Fibroblast of lung (primary cell): Measurements from ENCODE around the gene MAPKAP1. TPM values are rescaled to one million over a fixed set of nuclear protein-coding genes. Genes with fewer than 3 reads are reported as not detected.

ENCODE experiments used
- DNase-seq, 2 donors: peaks; one replicate each; pipeline versions ENCODE4 v3.0.0 to v3.0.0-alpha.2; 2010; ENCODE audit warnings: low read depth in 2 of 2
- H2AFZ ChIP-seq: 2 replicates; pipeline ENCODE4 v1.5.1; 2012; ENCODE audit warnings: low read length, control low read depth, inconsistent platforms
- H3K27ac ChIP-seq: 2 replicates; pipeline ENCODE4 v1.5.1; 2011; ENCODE audit warnings: low read length, control low read depth; ENCODE audit not compliant: insufficient read depth
- H3K27me3 ChIP-seq: 2 replicates; pipeline ENCODE4 v1.5.1; 2011; ENCODE audit warnings: mild to moderate bottlenecking, low read length; ENCODE audit not compliant: control insufficient read depth, insufficient read depth
- H3K36me3 ChIP-seq: 2 replicates; pipeline ENCODE4 v1.5.1; 2011; ENCODE audit warnings: low read length; ENCODE audit not compliant: control insufficient read depth, insufficient read depth
- H3K4me1 ChIP-seq: 2 replicates; pipeline ENCODE4 v1.5.1; 2011; ENCODE audit warnings: low read length; ENCODE audit not compliant: control insufficient read depth, insufficient read depth; ENCODE audit errors: extremely low read depth
- H3K4me2 ChIP-seq: 2 replicates; pipeline ENCODE4 v1.5.1; 2011; ENCODE audit warnings: low read length, control low read depth; ENCODE audit not compliant: insufficient read depth; ENCODE audit errors: extremely low read depth
- H3K4me3 ChIP-seq, 4 experiments: fragments of 200-600 bp in 1 of 4; sonication (generic) in 1 of 4; replicated peaks in 1 of 4; 2 replicates each; pipeline ENCODE4 v1.5.1; 2011 to 2016; ENCODE audit warnings: low read length in 4 of 4, low read depth in 3 of 4, mild to moderate bottlenecking in 3 of 4, control low read depth in 2 of 4, inconsistent platforms in 1 of 4, mixed read lengths in 1 of 4; ENCODE audit not compliant: insufficient read depth in 1 of 4; ENCODE audit errors: control extremely low read depth in 1 of 4
- H3K79me2 ChIP-seq: 2 replicates; pipeline ENCODE4 v1.5.1; 2012; ENCODE audit warnings: mild to moderate bottlenecking, low read length, inconsistent platforms; ENCODE audit not compliant: control insufficient read depth, insufficient read depth
- H3K9ac ChIP-seq: 2 replicates; pipeline ENCODE4 v1.5.1; 2011; ENCODE audit warnings: mild to moderate bottlenecking, low read length, control low read depth; ENCODE audit not compliant: insufficient read depth
- H3K9me3 ChIP-seq: 2 replicates; pipeline ENCODE4 v1.5.1; 2012; ENCODE audit warnings: low read depth, low read length; ENCODE audit not compliant: control insufficient read depth, insufficient read depth
- H4K20me1 ChIP-seq: 2 replicates; pipeline ENCODE4 v1.5.1; 2011; ENCODE audit warnings: low read length; ENCODE audit not compliant: control insufficient read depth, insufficient read depth; ENCODE audit errors: extremely low read depth
- CTCF ChIP-seq, 2 donors: IDR thresholded peaks in 1 of 2; conservative IDR thresholded peaks in 1 of 2; 1 replicate in 1 of 2; 2 replicates in 1 of 2; pipeline ENCODE4 v1.5.1; 2011 to 2012; ENCODE audit warnings: low read length in 2 of 2, control low read depth in 1 of 2, inconsistent platforms in 1 of 2, low read depth in 1 of 2, mild to moderate bottlenecking in 1 of 2
- EZH2 ChIP-seq: IDR thresholded peaks from 2 replicates; pipeline ENCODE4 v1.5.1; 2012; ENCODE audit warnings: low read length, control low read depth, mild to moderate bottlenecking; ENCODE audit errors: missing control alignments
- polyA plus RNA-seq, 2 donors: library from polyadenylated mRNA; depleted of rRNA in 1 of 2; stranded (reverse) in 1 of 2; unstranded in 1 of 2; fragments of >200 nt; gene quantifications; 2 replicates each; pipeline ENCODE4 v1.2.1, GENCODE V29; 2011 to 2012; ENCODE audit warnings: missing spikeins in 1 of 2
- total RNA-seq: library from RNA; depleted of rRNA; stranded (reverse); fragments of >200 nt; gene quantifications from 2 replicates; pipeline ENCODE4 v1.2.1, GENCODE V29; 2014

The MAPKAP1 gene
- total and polyA plus RNA-seq, 2 donors (not counting 1 experiment from before 2014, with no cell fraction given), result 63.7 to 127 TPM

GRCh38 chr9:125513668-125514413, 193.2 kb downstream of the MAPKAP1 start:
- Histone ChIP-seq H3K9ac (no peak overlapping the region), H2AFZ (no peak overlapping the region), H3K36me3 (no peaks in the 10 kb centered on the region), H4K20me1 (no peaks in the 10 kb centered on the region), H3K27ac (peak overlapping the region; percentile 34), H3K79me2 (peaks cover 2% of the 10 kb centered on the region), H3K4me1 (peaks cover 14% of the 10 kb centered on the region), H3K4me2 (peak overlapping the region; percentile 75), H3K9me3 (no peaks in the 10 kb centered on the region), H3K27me3 (no peaks in the 10 kb centered on the region), H3K4me3 (peak overlapping the region; percentile 7 to 27 (median 14))
- DNase-seq, result peak; percentile 74 to 91
- TF ChIP-seq CTCF (conservative IDR thresholded peaks at IDR 0.05 in 1 of 2, IDR thresholded peaks at IDR 0.05 in 1 of 2; ENCODE audit: low read depth in 1 of 2, low read length in 2 of 2) (no peak), EZH2 (no peak)

GRCh38 chr9:125513303-125513667, 193.7 kb downstream of the MAPKAP1 start:
- peak overlapping the region; percentile 75 for H3K4me2 ChIP-seq
- no peaks in the 10 kb centered on the region for H3K9me3 ChIP-seq
- peak overlapping the region; percentile 7 to 27 (median 14) for H3K4me3 ChIP-seq
- H3K9ac ChIP-seq, result no peak overlapping the region
- DNase-seq, result no peak
- no peaks in the 10 kb centered on the region for H4K20me1 ChIP-seq
- peaks cover 14% of the 10 kb centered on the region for H3K4me1 ChIP-seq
- H2AFZ ChIP-seq, result no peak overlapping the region
- peak overlapping the region; percentile 34 for H3K27ac ChIP-seq
- no peaks in the 10 kb centered on the region for H3K36me3 ChIP-seq
- H3K79me2 ChIP-seq, result peaks cover 2% of the 10 kb centered on the region
- H3K27me3 ChIP-seq, result no peaks in the 10 kb centered on the region
- TF ChIP-seq EZH2, result no peak
- TF ChIP-seq CTCF (conservative IDR thresholded peaks at IDR 0.05 in 1 of 2, IDR thresholded peaks at IDR 0.05 in 1 of 2; ENCODE audit: low read depth in 1 of 2, low read length in 2 of 2), result no peak

- peak overlapping the region; percentile 7 for H3K27ac ChIP-seq
Observed at GRCh38 chr9:125511789-125512660, 195.0 kb downstream of the MAPKAP1 start.

More at GRCh38 chr9:125511789-125512660, 195.0 kb downstream of the MAPKAP1 start:
- H3K9me3 ChIP-seq, result no peaks in the 10 kb centered on the region
- DNase-seq, result no peak
- H2AFZ ChIP-seq, result no peak overlapping the region
- H3K4me2 ChIP-seq, result peak overlapping the region; percentile 18
- H3K79me2 ChIP-seq, result peaks cover 2% of the 10 kb centered on the region
- TF ChIP-seq CTCF (conservative IDR thresholded peaks at IDR 0.05 in 1 of 2, IDR thresholded peaks at IDR 0.05 in 1 of 2; ENCODE audit: low read depth in 1 of 2, low read length in 2 of 2) (no peak), EZH2 (no peak)
- no peaks in the 10 kb centered on the region for H3K27me3 ChIP-seq
- H4K20me1 ChIP-seq, result no peaks in the 10 kb centered on the region
- H3K4me1 ChIP-seq, result peaks cover 14% of the 10 kb centered on the region
- no peak overlapping the region for H3K9ac ChIP-seq
- H3K36me3 ChIP-seq, result no peaks in the 10 kb centered on the region
- no peak overlapping the region for H3K4me3 ChIP-seq
